ENCODE measurements around the gene LIME1.

Gene LIME1

DNA sequence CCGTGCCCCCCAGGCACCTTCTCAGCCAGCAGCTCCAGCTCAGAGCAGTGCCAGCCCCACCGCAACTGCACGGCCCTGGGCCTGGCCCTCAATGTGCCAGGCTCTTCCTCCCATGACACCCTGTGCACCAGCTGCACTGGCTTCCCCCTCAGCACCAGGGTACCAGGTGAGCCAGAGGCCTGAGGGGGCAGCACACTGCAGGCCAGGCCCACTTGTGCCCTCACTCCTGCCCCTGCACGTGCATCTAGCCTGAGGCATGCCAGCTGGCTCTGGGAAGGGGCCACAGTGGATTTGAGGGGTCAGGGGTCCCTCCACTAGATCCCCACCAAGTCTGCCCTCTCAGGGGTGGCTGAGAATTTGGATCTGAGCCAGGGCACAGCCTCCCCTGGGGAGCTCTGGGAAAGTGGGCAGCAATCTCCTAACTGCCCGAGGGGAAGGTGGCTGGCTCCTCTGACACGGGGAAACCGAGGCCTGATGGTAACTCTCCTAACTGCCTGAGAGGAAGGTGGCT is 39.1 kb upstream of the LIME1 start:
- no peak for DNase-seq

GRCh38 chr20:63697868-63698545 is 38.5 kb upstream of the LIME1 start:
- no peak for DNase-seq

- DNase-seq, result peak; percentile 64
These were observed 37.6 kb upstream of the LIME1 start for GRCh38 chr20:63698739-63699465.

DNA sequence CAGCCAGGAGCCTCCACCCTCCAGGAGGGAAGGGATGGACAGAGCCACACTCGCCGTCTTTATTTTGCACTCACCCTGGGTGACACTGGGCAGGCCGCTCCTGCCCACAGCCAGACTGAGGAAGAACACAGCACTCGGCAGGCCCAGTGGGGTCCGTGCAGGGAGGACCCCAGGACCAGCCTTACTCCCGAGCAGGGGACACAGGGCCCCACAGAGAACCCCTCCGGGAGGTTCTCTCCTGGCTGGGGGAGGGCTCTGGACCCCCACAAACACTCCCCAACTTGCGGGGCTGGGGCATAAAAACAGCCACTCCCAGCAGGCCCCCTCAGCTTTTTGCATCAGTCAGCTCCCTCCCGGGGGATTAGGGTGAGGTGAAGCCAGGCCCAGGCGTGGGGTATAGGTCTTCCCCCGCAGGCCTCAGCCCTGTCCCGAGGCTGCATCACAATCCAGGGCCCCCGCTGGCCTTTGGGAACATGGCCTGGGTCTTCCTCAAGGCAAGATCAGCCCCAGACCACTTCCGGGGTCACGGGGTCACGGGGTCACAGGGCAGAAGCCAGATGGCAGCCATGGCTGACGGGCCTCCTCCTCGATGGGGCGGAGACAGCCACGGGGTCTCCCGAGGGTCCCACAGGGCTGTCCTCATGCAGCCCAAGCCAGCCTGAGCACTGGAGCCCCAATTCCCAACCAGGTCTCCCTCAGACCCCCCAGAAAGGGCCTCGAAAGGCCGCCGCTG is 36.8 kb upstream of the LIME1 start:
- DNase-seq, result no peak

DNA sequence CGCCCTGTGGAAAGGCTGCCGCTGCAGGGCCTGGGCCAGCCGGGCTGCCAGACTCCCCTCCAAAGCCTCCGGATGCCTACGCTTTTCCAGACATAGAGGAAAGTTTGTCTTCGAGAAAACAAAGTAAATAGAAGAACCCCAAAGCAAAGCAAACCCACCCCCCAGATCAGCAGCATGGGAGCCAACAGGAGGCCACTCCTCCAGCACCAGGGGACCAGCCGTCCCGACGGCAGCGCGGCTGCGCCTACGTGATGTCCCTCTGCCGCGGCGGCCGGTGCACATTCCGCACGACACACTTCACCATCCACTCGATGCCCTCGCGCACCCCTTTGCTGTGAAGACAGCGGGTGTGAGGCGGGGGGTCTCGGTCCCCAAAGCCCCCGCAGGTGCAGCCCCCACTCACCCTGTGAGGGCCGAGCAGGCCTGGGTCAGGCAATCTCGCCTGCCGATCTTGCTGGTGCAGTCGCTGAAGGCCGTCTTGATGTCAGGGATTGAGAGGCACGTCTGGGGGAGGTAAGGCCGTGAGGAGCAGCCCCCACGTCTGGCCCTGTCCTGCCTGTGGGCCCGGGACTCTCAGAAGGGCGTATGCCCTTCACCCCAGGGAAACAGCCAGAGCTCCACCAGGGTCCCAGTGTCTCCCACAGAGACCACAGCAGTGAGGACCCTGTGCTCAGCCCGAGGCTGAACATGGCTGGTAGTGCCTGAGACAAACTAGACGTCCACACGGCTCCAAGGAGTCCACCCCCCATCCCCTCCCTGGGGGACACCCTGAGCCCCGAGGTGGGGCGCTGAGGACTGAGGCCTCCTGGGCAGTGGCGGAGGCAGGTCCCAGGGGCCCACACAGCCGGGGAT is 36.0 kb upstream of the LIME1 start:
- no peak for DNase-seq

DNA sequence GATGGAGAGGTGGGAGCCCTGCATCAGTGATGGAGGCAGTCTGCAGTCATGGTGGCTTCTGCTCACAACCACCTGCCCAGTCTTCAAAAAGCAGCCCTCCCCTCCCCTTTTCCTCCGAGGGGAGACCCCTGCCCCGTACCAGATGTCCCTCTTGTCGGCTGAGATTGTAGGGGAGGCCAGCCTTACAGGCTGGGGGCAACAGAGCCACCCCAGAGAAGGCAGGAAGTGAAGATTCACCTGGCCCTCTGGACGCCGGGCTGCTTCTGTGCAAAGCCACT is 35.5 kb upstream of the LIME1 start:
- DNase-seq, result no peak

DNA sequence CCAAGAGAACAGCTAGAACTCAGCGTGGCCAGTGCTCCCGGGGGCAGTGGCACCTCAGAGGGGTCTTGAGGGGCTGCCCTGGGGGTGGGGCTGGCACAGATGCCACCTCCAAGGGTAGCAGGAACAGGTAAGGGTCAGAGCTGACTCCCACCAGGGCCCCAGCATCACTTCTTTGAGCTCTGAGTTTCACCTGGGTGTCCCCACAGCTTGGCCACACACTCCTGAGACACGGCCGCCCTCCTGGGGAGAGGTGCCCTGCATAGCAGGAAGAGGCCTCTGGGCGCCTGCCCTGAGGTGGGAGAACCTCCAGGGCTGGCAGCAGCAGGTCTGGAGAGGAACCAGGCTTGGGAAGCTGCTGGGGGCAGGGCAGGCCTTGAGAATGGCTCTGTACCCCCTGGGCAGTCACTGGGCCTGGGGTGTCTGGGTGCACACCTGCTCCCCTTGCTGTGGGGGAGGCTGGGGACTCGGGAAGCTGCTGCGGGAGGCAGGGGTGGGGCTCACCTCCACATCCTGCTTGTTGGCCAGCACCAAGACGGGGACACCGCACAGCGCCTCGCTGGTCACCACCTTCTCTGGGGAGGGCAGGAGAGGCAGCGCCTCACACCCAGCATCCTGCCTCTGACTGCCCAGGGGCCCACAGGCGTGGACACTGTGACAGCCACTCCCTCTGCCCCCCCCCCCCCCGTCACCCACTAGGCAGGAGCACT is 35.0 kb upstream of the LIME1 start:
- no peak for DNase-seq

DNA sequence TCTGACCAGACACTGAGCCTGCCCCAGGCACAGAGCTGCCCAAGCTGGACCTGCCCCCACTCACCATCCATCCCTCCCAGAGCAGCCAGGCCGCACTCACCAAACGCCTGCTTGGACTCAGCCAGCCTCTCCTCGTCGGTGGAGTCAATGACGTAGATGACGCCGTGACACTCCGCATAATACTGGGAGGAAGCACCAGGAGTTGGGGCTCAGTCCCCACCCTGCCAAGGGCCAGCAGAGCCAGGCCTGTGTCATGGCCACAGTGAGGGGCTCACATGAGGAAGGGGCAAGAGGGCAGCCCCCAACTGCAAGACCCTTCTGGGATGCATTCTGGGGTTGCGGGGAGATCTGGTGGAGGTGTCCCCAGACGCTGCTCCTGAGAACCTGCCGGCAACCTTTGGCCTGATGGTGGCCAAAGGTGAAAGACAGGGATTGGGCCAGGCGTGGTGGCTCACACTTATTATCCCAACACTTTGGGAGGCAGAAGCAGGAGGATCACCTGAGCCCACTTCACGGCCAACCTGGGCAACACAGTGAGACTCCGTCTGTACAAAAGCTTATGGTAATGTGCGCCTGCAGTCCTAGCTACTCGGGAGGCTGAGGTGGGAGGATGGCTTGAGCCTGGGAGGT is 34.3 kb upstream of the LIME1 start:
- no peak for DNase-seq

GRCh38 chr20:63702751-63703470 is 33.6 kb upstream of the LIME1 start:
- no peak for DNase-seq

DNA sequence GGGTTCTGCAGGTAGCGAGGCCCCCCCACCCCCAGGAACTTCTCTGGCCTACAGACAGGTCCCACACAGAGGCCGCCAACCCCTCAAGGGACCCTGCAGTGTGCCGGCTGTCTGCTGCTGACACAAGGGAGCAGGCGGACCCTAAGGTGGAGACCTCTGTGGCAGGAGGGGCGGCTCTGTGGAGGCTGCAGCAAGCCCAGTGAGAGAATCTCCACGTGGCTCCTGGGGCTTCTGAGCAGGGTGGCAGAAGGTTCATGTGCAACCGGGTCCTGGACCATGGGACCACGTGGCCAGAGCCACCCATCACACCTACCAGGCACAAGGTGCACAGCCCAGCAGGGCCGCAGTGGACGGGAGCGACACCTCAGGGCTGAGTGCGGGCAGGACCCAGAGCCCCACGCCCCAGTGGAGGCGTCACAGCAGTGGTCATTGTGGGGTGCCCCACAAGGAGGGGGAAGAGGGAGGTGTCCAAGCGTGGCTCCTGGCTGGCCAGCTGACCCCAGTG is 32.9 kb upstream of the LIME1 start:
- no peak for DNase-seq

- no peak for DNase-seq
These were observed 32.3 kb upstream of the LIME1 start for GRCh38 chr20:63703976-63704748.

GRCh38 chr20:63704749-63705117 is 31.7 kb upstream of the LIME1 start:
- no peak for DNase-seq

- DNase-seq, result no peak
These were observed 31.0 kb upstream of the LIME1 start for GRCh38 chr20:63705232-63706026.

DNA sequence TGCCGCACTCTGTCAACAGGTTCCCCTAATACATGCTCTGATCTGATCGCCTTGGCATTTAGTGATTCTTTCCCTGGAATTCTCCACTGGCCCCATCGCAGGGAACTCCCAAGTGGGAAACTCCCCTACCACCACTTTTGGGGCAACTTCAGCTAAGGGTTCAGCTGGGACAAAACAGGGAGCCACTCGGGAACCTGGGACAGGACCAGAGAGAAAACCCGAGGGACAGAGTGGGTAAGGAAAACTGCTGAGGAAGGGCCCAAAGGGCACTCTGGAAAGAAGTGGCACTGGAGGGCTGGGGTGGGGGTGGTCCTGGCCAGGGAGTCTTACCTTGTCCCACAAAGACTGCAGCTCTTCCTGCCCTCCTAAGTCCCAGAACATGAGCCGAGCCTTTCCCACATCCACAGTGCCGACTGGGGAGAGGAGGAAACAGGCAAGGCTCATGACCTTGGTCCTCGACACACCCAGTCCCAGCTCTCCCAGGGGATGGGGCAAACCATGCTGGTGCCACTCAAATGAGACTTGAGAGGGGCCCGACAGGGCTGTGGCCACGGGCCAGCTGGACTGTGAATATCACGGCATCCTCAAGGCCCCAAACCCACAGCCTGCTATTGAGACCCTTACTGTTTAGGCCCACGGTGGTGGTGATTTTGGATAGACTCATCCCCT is 30.3 kb upstream of the LIME1 start:
- DNase-seq, result no peak

DNA sequence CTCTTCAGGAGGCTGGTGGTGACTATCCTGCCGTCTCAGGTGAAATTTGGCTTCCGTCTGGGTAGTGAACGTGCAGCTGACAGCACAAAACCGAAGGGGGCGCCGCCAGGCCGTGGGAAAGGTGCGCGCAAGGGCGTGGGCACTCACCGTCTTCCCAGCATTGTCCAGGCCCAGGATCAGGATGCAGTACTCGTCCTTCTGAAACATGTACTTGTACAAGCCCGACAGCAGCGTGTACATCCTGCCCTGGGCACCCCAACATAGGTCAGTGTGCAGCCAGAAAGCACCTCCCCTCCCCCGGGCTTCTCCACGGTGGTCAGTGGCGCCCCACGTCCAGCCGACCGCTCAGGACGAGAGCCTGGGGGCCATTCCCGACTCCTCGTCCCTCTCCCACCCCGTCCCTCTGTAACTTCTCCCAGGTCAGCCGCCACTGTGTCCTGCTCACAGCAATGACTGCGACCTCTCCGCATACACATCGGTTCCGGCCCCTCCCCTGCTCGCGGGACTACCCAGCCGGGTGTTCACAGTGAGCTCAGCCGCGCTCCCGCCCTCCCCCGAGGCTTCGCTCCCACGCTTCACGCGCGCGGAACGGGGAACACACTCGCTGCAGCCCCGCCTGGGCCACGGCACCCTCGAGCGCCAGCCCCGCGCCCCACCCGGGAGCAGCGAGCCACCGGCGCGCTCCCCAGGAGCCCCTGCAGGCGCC is 29.5 kb upstream of the LIME1 start:
- peak; percentile 72 for DNase-seq

GRCh38 chr20:63707558-63708300 is 28.7 kb upstream of the LIME1 start, which contains the start of the genes ARFRP1 and ZGPAT:
Gene ARFRP1, minus strand, starts transcription at chr20:63707976. Its CDS starts 885 bp downstream, at chr20:63707091.
Gene ZGPAT, plus strand, starts transcription at chr20:63708039. Its CDS starts 542 bp downstream, at chr20:63708581.
- peak; percentile 90 for DNase-seq

All from stimulated activated CD4-positive, alpha-beta T cell treated with anti-CD3 and anti-CD28 coated beads, Interleukin-4, amount 100 ng/mL, for 1 hour (primary cell).